ENCODE data around the gene CASZ1. TPM values are rescaled to one million over a fixed set of nuclear protein-coding genes. Genes with fewer than 3 reads are reported as not detected.

The CASZ1 gene
- total and polyA plus RNA-seq, 10 of the 15 experiments (the other 5 are each of a cell fraction or from before 2014, with no cell fraction given), result 0.52 to 9.8 (median 3.7) TPM

GRCh38 chr1:10620776-10621175 is 175.7 kb downstream of the CASZ1 start:
- in situ Hi-C loops (cut with MboI) (no loop called here), intact Hi-C loops (cut with micrococcal nuclease; ENCODE audit: unreplicated experiment) (no loop called here)
- SMC1A ChIA-PET (ENCODE audit: uncharacterized antibody, unreplicated experiment), result no interaction called here
- Histone ChIP-seq H3K27me3 (replicated peaks in 1 of 2; ENCODE audit: control insufficient read depth in 2 of 2, insufficient read depth in 2 of 2, low read length in 1 of 2) (no peaks in the 10 kb centered on the region), H3K27ac (ENCODE audit: control insufficient read depth, insufficient read depth) (no peak overlapping the region), H3K4me1 (ENCODE audit: control insufficient read depth, insufficient read depth, low read length) (no peaks in the 10 kb centered on the region), H4K20me1 (ENCODE audit: control insufficient read depth, insufficient read depth) (no peaks in the 10 kb centered on the region), H3K4me3 (no peak overlapping the region), H3K36me3 (ENCODE audit: control insufficient read depth in 2 of 2, insufficient read depth in 2 of 2, low read length in 1 of 2) (peaks cover 4 to 7% of the 10 kb centered on the region in 2 experiments; a peak in 3 of 4 replicates), H3K9me3 (replicated peaks; ENCODE audit: control insufficient read depth, insufficient read depth, low read length) (no peaks in the 10 kb centered on the region), H3K79me2 (ENCODE audit: control insufficient read depth, insufficient read depth, low read length) (no peaks in the 10 kb centered on the region), H3K9ac (ENCODE audit: control insufficient read depth, insufficient read depth, low read length) (no peak overlapping the region), H3K4me2 (ENCODE audit: control insufficient read depth, insufficient read depth) (no peak overlapping the region), H2AFZ (ENCODE audit: control insufficient read depth, low read depth, low read length) (no peak overlapping the region)
- no TSS peak for BruUV-seq (replicated peaks)
- DNase-seq (ENCODE audit: low read depth, low spot score) (no peak), ATAC-seq (no peak), FAIRE-seq (no peak)
- 94% methylated on average over 12 of the region's 12 CpGs for WGBS (ENCODE audit: insufficient coverage, insufficient replicate concordance, low lambda C conversion rate, missing lambda C conversion rate)
- CTCF ChIA-PET, result no interaction called here
- RAD21 ChIA-PET (ENCODE audit: unreplicated experiment), result no interaction called here
- TF ChIP-seq EGR1 (IDR thresholded peaks at IDR 0.05; ENCODE audit: borderline replicate concordance in 1 of 2, low read depth in 2 of 2, low read length in 2 of 2) (no peak), CBX3 (IDR thresholded peaks at IDR 0.05; ENCODE audit: borderline replicate concordance, low read depth) (no peak), ASH2L (IDR thresholded peaks at IDR 0.05; ENCODE audit: borderline replicate concordance, low read depth) (no peak), HCFC1 (IDR thresholded peaks at IDR 0.05; ENCODE audit: low read length) (no peak), EP300 (IDR thresholded peaks at IDR 0.05; ENCODE audit: borderline replicate concordance in 1 of 2, control insufficient read depth in 1 of 2, low read depth in 2 of 2, low read length in 2 of 2) (no peak), MYC (IDR thresholded peaks at IDR 0.05; ENCODE audit: insufficient read depth, insufficient read length, insufficient replicate concordance, low read length, severe bottlenecking) (no peak), SUZ12 (IDR thresholded peaks at IDR 0.05; ENCODE audit: unreplicated experiment) (no peak), NFYA (IDR thresholded peaks at IDR 0.05; ENCODE audit: borderline replicate concordance, low read depth, low read length) (no peak), MTA2 (IDR thresholded peaks at IDR 0.05; ENCODE audit: low read depth) (no peak), NR2C1 (IDR thresholded peaks at IDR 0.05) (no peak), HSF1 (IDR thresholded peaks at IDR 0.05; ENCODE audit: low read depth, low read length) (no peak)
- POLR2A ChIA-PET, result interaction anchor here (0.7 kb wide), 1 partner anchor 28 kb away, joined by 4 read pairs; no protein-coding TSS in a partner anchor
